NCI-H526 (cell line): ENCODE results near the gene RAB41.
"Not testable (repeated sequence)": the region's sequence is repeated elsewhere in the genome, so short reads cannot be mapped to it uniquely, and the experiment has no call there.

Experiments used
- DNase-seq, 2 experiments: peaks; one replicate each; lab custom pipeline; 2025; lab: John Stamatoyannopoulos, UW

RAB41 gene

GRCh38 chrX:70281951-70282350 is at the start of gene RAB41:
Gene RAB41 (plus strand): TSS chrX:70282172. CDS start chrX:70282218, 46 bp downstream.
- no peak for DNase-seq

GRCh38 chrX:70234355-70234754 is 47.6 kb upstream of the RAB41 start, which contains the start of gene AWAT1:
Gene AWAT1 (plus strand): TSS chrX:70234655. CDS start chrX:70234696, 41 bp downstream.
- DNase-seq = no peak

DNA sequence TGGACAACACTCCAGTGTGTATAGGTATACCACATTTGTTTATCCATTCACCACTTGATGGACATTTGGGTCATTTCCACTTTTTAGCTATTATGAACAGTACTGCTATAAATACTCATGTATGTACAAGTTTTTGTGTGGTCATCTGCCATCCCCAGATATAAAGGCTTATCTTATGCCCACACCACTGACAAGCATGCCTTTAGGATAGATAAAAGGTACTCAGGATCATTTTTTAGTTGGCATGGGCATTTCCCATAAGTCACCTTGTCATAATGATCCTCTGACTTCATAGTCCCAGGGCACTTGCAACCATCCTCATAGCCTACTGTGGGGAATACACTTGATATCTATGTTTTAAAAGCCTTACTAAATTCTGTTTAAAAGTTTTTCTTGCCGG is 41.2 kb upstream of the RAB41 start:
- DNase-seq = no peak

DNA sequence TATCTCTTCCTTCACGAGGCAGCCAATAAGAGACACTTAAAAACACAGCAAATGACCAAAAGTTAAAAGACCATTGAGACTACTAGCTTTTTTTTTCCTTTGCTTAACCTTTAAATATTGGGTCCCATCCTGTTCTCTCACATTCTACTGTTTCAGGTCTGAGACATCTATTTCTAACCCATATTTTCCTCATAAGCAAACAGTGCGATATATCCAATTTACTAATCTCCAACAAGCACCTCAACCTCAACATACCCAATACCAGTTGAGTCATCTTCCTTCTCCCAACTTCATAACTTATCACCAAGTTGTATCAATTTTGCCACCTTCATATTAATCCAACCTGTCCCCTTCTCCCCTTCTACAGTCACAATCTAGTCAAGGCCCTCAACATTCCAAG is 40.5 kb upstream of the RAB41 start:
- DNase-seq = no peak

DNA sequence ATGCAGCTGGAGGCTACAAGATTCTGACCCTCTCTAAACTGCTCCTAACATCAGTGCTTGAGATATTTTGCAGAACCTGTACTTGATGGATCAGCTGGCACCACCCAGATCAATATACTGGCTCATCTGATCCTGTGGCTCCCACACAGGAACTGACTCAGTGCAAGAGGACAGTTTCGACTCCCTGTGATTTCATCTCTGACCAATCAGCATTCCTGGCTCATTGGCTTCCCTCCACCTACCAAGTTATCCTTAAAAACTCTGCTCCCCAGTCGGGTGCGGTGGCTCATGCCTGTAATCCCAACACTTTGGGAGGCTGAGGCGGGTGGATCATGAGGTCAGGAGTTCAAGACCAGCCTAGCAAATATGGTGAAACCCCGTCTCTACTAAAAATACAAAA is 38.4 kb upstream of the RAB41 start:
- DNase-seq = not testable (repeated sequence)

DNA sequence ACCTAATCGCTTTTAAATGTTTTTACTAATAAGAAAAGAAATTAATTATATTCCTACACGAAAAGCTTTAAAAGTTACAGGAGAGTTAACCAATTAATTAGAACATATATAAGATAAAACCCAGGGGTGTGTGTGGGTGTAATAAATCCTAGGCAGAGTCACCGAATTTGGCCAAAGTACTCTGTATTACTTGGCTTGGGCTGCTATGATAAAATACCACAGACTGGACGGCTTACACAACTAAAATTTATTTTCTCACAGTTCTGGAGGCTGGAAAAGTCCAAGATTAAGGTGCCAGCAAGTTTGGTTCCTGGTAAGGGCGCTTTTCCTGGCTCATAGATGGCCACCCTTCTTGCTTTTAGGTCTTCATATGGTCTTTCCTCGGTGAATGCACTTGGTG is 37.1 kb upstream of the RAB41 start:
- DNase-seq = no peak

GRCh38 chrX:70247252-70247651 is 34.7 kb upstream of the RAB41 start:
- no peak for DNase-seq

- no peak for DNase-seq
Measured at GRCh38 chrX:70252491-70252890, 29.5 kb upstream of the RAB41 start.

GRCh38 chrX:70253377-70254062 is 28.5 kb upstream of the RAB41 start:
- DNase-seq = no peak

- no peak for DNase-seq
Measured at GRCh38 chrX:70254063-70254400, 27.9 kb upstream of the RAB41 start.

GRCh38 chrX:70254909-70255308 is 27.1 kb upstream of the RAB41 start:
- DNase-seq = no peak

DNA sequence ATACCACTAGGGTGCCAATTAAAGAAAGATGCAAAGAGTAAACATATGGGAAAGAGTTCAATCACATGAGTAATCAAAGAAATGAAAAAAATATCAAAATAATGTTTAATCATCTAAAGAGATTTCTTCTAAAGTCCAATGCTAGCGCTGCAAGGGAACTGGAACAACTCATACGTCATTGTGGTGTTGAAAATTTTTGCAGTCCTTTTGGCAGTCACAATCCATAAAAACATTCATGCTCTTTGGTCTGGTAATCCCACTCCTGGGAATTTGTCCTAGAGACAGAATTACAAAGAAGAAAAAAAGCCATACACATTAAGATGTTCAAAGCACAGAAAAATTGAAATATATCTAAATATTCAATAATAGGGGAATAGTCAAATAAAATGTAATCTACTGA is 26.5 kb upstream of the RAB41 start:
- no peak for DNase-seq

- no peak for DNase-seq
Measured at GRCh38 chrX:70257423-70258288, 24.3 kb upstream of the RAB41 start.

- no peak for DNase-seq
Measured at GRCh38 chrX:70260104-70260503, 21.9 kb upstream of the RAB41 start, which contains the start of gene P2RY4. Gene P2RY4 (minus strand): TSS chrX:70260204. CDS start chrX:70259624, 580 bp downstream.

DNA sequence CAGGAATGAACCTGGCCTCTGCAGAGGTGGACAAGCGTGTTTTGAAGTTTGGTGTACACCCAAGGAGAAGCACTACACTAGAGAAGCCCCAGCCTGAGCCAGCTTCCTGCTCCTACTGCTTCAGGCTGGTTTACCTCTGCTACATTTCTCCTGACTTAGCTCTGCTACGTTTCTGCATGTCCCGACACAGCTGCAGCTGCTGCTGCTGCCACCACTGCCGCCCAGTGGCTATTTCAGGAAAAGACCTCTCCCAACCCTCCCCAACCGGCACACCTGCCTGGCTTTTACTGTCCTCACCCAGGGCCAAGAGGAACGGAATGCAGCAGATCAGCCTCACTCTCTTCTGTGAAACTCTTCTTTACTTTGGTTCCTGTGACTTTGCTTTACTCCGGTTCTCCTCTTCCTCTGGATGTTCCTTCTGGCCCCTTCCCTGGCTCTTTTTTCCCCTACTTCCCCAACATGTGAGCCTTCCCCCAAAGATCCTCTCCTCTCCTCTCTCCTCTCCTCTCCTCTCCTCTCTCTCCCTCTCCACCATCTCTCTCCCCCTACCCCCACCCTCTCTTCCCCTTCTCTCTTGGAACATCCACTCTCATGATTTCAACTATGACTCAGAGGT is 18.9 kb upstream of the RAB41 start:
- DNase-seq = peak; percentile 40 to 73

- DNase-seq = no peak
Measured at GRCh38 chrX:70264784-70265183, 17.2 kb upstream of the RAB41 start.

GRCh38 chrX:70268034-70268433 is 13.9 kb upstream of the RAB41 start, which contains the start of gene ARR3:
Gene ARR3 (plus strand): TSS chrX:70268334. CDS start chrX:70269386, 1,052 bp downstream.
- no peak for DNase-seq

GRCh38 chrX:70274029-70274428 is 7.9 kb upstream of the RAB41 start:
- not testable (repeated sequence) for DNase-seq

GRCh38 chrX:70279081-70279480 is 2.9 kb upstream of the RAB41 start:
- DNase-seq = no peak

DNA sequence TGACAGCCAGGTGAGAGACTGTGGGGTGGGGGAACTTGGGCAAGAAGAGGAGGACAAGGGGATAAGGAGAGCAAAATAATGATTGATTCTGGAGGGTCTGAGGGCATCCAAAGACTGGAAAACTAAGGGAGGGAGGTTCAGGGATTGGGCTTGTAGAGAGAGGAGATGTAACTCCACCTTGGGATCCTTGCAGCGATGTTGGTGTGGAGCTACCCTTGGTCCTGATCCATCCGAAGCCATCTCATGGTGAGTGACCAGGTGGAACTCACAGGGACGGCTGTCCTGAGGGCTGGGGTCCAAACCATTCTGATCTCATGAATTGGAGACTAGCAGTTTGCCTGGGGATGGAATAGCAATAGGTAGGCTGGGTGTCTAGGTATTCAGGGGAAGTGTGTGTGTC is 1.4 kb upstream of the RAB41 start:
- DNase-seq = no peak

GRCh38 chrX:70289168-70289792 is 7.3 kb downstream of the RAB41 start:
- DNase-seq = no peak
